Esophagus squamous epithelium (tissue), 5 donors: Measurements from ENCODE around the gene BEND6. TPM values are rescaled to one million over a fixed set of nuclear protein-coding genes. Genes with fewer than 3 reads are reported as not detected.
A peak's percentile ranks its signal among the peaks of the same experiment; 100 is the strongest.

Source experiments
- DNase-seq: peaks from one replicate; lab custom pipeline; 2025; lab: John Stamatoyannopoulos, UW
- H3K27ac ChIP-seq, 4 donors: fragments of 200-600 bp; sonication (generic); one replicate each; pipeline ENCODE4 v1.5.1; 2016 to 2019; ENCODE audit warnings: mild to moderate bottlenecking in 1 of 4
- H3K27me3 ChIP-seq, 4 donors: fragments of 200-600 bp; sonication (generic); 1 replicate in 3 of 4; 2 replicates in 1 of 4; pipeline versions ENCODE4 v1.5.1 to v1.6.0; 2017 to 2021; ENCODE audit warnings: antibody characterized with exemption in 1 of 4
- H3K36me3 ChIP-seq, 3 donors: fragments of 200-600 bp; sonication (generic); one replicate each; pipeline ENCODE4 v1.5.1; 2016 to 2019
- H3K4me1 ChIP-seq, 3 donors: fragments of 200-600 bp; sonication (generic); one replicate each; pipeline ENCODE4 v1.5.1; 2017 to 2019
- H3K4me3 ChIP-seq, 4 donors: fragments of 200-600 bp; sonication (generic); 1 replicate in 3 of 4; 2 replicates in 1 of 4; pipeline ENCODE4 v1.5.1; 2016 to 2019; ENCODE audit warnings: mild to moderate bottlenecking in 2 of 4, moderate library complexity in 1 of 4
- H3K9me3 ChIP-seq, 3 donors: fragments of 200-600 bp; sonication (generic); one replicate each; pipeline ENCODE4 v1.5.1; 2016 to 2019
- POLR2A ChIP-seq, 4 donors: fragments of 450-650 bp; IDR thresholded peaks; one replicate each; pipeline ENCODE4 v1.6.1; 2017; ENCODE audit warnings: antibody characterized with exemption in 4 of 4, mild to moderate bottlenecking in 4 of 4, moderate library complexity in 3 of 4
- WGBS, 2 donors: methylation state at CpG; one replicate each; pipeline ENCODE4 v1.1.5; 2018; 5-methylcytosine and 5-hydroxymethylcytosine counted together
- intact Hi-C: fragments of 100-400 bp; cut with DNase I; formaldehyde crosslinking; loops from one replicate; pipeline ENCODE4 v1.15.0; 2022
- total RNA-seq, 4 donors: library from RNA; depleted of rRNA; stranded (reverse); fragments of >200 nt; gene quantifications; one replicate each; pipeline ENCODE4 v1.1.0, GENCODE V29; 2016
- TF ChIP-seq, protein P1 (sequence below), 6 experiments: fragments of 450-650 bp in 4 of 6; fragments of 200-600 bp in 2 of 6; sonication (generic) in 2 of 6; IDR thresholded peaks; one replicate each; pipeline ENCODE4 v1.5.1; 2016 to 2019; ENCODE audit warnings: antibody characterized with exemption in 6 of 6, mild to moderate bottlenecking in 4 of 6, moderate library complexity in 4 of 6
- donor health status: DM: yes; HTN: yes; CAD: no.

The BEND6 gene
- total RNA-seq, 4 donors from 2014 or later: 0.57 to 2.4 (median 1.1) TPM; not detected in 1

GRCh38 chr6:57013521-57013926 lies 58.6 kb downstream of the BEND6 start:
- intact Hi-C loops: no loop called here
- Histone ChIP-seq H3K36me3 (no peaks in the 10 kb centered on the region), H3K27ac (no peak overlapping the region), H3K4me3 (no peak overlapping the region), H3K4me1 (peaks cover 0 to 3% (median 0%) of the 10 kb centered on the region in 3 donors), H3K27me3 (no peaks in the 10 kb centered on the region), H3K9me3 (no peaks in the 10 kb centered on the region)
- WGBS, 2 donors: 24 to 57% methylated on average over 4 of the region's 4 CpGs
- TF ChIP-seq POLR2A (IDR thresholded peaks at IDR 0.05): no peak
- TF ChIP-seq, protein P1, sequence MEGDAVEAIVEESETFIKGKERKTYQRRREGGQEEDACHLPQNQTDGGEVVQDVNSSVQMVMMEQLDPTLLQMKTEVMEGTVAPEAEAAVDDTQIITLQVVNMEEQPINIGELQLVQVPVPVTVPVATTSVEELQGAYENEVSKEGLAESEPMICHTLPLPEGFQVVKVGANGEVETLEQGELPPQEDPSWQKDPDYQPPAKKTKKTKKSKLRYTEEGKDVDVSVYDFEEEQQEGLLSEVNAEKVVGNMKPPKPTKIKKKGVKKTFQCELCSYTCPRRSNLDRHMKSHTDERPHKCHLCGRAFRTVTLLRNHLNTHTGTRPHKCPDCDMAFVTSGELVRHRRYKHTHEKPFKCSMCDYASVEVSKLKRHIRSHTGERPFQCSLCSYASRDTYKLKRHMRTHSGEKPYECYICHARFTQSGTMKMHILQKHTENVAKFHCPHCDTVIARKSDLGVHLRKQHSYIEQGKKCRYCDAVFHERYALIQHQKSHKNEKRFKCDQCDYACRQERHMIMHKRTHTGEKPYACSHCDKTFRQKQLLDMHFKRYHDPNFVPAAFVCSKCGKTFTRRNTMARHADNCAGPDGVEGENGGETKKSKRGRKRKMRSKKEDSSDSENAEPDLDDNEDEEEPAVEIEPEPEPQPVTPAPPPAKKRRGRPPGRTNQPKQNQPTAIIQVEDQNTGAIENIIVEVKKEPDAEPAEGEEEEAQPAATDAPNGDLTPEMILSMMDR (IDR thresholded peaks at IDR 0.05): no peak
- DNase-seq: no peak

DNA sequence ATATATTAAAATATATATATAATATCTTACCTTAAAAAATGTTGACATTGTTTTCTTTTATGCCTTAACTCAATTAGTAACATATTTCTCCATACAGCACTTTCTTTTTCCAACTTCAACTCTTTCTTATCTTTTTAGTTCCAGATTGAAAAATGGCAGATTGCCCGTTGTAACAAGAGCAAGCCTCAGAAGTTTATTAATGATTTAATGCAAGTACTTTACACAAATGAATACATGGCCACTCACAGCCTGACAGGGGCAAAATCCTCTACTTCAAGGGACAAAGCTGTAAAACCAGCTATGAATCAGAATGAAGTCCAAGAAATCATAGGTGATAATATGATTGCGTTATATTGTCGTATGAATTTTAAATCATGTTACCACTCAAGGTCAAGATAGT lies 62.2 kb downstream of the BEND6 start:
- no peaks in the 10 kb centered on the region for H3K36me3 ChIP-seq
- WGBS, 2 donors: 73% methylated on average over 3 of the region's 3 CpGs
- DNase-seq: no peak
- TF ChIP-seq POLR2A (IDR thresholded peaks at IDR 0.05): no peak
- TF ChIP-seq, protein P1 (IDR thresholded peaks at IDR 0.05): no peak
- no peaks in the 10 kb centered on the region for H3K9me3 ChIP-seq
- no peak overlapping the region for H3K27ac ChIP-seq
- no peaks in the 10 kb centered on the region for H3K27me3 ChIP-seq
- no peak overlapping the region for H3K4me3 ChIP-seq
- intact Hi-C loops: no loop called here
- peaks cover 0 to 3% (median 0%) of the 10 kb centered on the region in 3 donors for H3K4me1 ChIP-seq

- Histone ChIP-seq H3K4me3 (no peak overlapping the region), H3K27ac (no peak overlapping the region), H3K4me1 (peaks cover 0 to 3% (median 0%) of the 10 kb centered on the region in 3 donors), H3K36me3 (no peaks in the 10 kb centered on the region), H3K27me3 (no peaks in the 10 kb centered on the region), H3K9me3 (no peaks in the 10 kb centered on the region)
- DNase-seq: no peak
- TF ChIP-seq, protein P1 (IDR thresholded peaks at IDR 0.05): no peak
- TF ChIP-seq POLR2A (IDR thresholded peaks at IDR 0.05): no peak
- WGBS, 2 donors: 85 to 93% methylated on average over 1 of the region's 1 CpG
- intact Hi-C loops: no loop called here
These were observed 62.9 kb downstream of the BEND6 start for GRCh38 chr6:57017841-57018240.

DNA sequence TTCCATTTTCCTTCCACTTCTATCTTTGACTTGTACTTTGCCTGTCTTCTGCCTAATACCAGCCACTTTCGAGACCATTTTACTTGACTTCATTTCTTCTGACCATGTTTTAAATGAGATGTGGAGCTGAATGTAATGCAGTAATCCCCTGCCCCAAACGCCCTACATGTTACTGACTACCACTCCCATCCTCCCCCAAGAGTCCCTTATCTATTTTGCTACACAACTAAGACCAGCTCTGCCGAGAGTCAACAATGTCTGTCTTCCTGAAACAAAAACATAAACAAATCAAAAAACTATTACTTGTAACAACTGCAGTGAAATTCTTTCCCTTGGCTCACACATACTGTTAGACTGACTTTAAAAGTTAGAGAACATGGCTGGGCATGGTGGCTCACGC lies 64.5 kb downstream of the BEND6 start:
- no peak for DNase-seq
- Histone ChIP-seq H3K9me3 (no peaks in the 10 kb centered on the region), H3K27me3 (no peaks in the 10 kb centered on the region), H3K4me3 (no peak overlapping the region), H3K36me3 (no peaks in the 10 kb centered on the region), H3K27ac (no peak overlapping the region), H3K4me1 (no peaks in the 10 kb centered on the region)
- TF ChIP-seq, protein P1 (IDR thresholded peaks at IDR 0.05): no peak
- no peak for TF ChIP-seq POLR2A (IDR thresholded peaks at IDR 0.05)
- WGBS, 2 donors: 65 to 74% methylated on average over 4 of the region's 4 CpGs
- intact Hi-C loops: no loop called here

DNA sequence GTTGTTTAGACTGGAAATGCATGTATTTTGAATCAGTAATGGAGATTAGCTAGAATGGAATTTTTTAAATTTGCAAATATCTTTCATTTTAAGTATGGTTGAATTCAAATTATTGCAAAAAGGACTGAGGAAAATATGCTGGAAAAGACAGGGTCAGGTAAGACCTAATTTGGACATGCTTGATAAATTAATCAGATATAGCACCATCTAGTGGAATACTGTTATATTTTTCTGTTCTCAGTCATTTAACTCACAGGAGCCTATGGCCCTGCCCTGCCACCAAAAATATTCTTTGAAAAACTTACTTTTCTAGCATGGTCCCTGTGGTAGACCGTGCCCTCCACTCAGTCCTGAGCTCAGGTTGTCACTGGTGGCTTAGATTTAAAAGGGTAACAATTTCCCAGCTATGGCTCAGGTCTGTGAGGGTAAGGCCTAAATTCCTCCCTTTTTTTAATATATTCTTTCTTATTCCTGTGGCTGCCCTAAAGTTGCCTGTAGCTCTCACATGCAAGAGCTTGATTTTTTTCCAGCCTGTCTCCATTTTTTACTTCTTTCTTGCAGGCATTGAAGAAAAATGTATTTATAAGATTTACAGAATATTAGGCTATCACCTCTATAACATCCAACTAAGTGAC lies 66.3 kb downstream of the BEND6 start:
- 6 to 8% methylated on average over 1 of the region's 1 CpG for WGBS, 2 donors
- Histone ChIP-seq H3K9me3 (peaks cover 0 to 7% (median 0%) of the 10 kb centered on the region in 3 donors), H3K4me3 (no peak overlapping the region), H3K36me3 (no peaks in the 10 kb centered on the region), H3K27me3 (no peaks in the 10 kb centered on the region), H3K4me1 (no peaks in the 10 kb centered on the region), H3K27ac (no peak overlapping the region)
- no peak for TF ChIP-seq POLR2A (IDR thresholded peaks at IDR 0.05)
- TF ChIP-seq, protein P1 (IDR thresholded peaks at IDR 0.05): peak in 5 of 6 experiments; percentile 39 to 64 (median 46)
- intact Hi-C loops: loop anchor here (10.0 kb wide), 1 partner anchor 116 kb away; no protein-coding TSS in a partner anchor
- DNase-seq: no peak
